ENCODE data around the gene KBTBD7.

Gene KBTBD7

DNA sequence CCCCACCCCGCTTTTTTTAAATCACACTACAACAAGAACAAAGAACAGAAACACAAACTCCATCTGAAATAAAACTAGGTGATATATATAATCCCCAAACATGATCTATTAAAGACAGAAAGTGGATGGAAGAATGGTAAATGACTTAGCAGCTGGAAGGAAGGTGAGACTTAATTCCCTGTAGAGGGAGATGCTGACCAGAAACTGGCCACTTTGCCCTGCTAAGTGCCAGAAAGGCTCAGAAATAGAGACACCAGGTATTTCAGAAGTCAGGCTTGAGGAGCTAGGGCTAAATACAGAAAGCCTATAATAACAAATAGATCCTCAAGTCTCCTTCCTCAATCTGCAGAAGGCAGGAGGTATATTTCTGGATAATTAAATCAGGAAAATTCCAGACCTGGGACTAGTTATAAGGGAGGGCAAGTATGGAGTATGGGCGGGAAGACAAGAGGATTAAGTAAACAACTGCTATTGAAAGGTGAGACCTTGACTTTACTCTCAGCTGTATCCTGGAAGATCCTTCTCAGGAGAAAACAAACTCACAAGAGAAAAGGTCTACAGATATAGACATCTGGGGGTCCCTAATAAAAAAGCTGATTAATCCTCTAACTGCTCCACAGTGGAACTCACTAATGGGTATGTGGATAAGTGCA is 36.8 kb upstream of the KBTBD7 start:
- no peak for DNase-seq (ENCODE audit: low read depth)
- TF ChIP-seq, protein P1, sequence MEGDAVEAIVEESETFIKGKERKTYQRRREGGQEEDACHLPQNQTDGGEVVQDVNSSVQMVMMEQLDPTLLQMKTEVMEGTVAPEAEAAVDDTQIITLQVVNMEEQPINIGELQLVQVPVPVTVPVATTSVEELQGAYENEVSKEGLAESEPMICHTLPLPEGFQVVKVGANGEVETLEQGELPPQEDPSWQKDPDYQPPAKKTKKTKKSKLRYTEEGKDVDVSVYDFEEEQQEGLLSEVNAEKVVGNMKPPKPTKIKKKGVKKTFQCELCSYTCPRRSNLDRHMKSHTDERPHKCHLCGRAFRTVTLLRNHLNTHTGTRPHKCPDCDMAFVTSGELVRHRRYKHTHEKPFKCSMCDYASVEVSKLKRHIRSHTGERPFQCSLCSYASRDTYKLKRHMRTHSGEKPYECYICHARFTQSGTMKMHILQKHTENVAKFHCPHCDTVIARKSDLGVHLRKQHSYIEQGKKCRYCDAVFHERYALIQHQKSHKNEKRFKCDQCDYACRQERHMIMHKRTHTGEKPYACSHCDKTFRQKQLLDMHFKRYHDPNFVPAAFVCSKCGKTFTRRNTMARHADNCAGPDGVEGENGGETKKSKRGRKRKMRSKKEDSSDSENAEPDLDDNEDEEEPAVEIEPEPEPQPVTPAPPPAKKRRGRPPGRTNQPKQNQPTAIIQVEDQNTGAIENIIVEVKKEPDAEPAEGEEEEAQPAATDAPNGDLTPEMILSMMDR (IDR thresholded peaks at IDR 0.05; ENCODE audit: low read length, missing control alignments): no peak
- no peak overlapping the region for H3K4me3 ChIP-seq (replicated peaks; ENCODE audit: low read depth, low read length)

DNA sequence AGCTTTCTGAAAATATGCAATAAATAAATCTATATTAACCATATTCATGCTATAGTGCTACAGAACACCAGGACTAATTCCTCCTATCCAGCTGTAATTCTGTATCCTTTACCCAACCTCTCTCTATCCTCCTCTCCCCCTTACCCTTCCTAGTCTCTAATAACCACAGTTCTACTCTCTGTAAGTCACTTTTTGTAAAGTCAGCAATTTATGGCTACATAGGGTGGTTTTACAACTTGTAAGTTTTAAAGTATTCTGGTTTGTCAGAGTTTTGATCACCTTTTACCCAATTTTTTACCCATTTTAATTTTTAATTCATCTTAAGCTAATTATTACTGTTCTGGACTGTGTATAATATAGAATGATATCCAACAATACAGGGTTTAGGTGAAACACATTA is 35.0 kb upstream of the KBTBD7 start:
- no peak overlapping the region for H3K4me3 ChIP-seq (replicated peaks; ENCODE audit: low read depth, low read length)
- DNase-seq (ENCODE audit: low read depth): no peak
- TF ChIP-seq, protein P1 (IDR thresholded peaks at IDR 0.05; ENCODE audit: low read length, missing control alignments): no peak

DNA sequence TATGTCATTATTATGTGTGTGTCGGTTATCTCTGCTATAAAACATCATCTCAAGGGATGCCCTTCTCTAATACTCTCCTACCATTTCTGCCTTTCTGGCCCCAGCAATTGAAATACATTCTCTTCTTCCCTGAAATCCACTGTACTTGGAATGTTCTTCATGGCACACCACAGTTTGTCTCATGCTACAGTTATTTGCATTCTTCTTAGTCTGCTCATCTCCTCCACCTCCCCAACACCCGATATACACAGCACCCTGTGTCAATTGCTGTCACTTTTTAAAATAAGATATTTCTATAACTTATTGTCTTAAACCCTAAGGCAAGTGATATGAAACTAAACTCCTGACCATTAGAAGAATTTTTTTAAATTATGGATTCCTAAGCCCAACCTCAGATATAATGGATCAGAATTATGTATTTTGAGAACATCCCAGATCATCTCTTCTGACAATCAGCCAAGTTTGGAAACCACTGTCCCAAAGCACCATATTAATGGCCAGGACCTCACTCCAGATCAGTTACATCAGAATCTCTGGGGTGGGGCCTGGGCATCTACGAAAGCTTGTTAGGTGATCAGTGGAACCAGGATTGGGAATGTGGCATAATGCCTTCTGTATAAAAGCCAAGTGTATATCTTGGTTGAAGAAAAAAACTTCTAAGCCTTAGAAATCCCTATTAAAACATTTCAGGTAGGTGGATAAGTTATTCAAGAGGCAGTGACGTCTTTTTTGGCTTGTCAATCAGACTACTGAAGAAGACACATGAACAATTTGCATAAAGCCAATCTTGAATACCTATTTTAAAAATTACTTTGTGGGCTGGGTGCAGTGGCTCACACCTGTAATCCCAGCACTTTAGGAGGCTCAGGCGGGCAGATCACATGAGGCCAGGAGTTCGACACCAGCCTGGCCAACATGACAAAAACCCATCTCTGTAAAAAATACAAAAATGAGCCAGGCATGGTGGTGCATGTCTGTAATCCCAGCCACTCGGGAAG is 30.0 kb upstream of the KBTBD7 start:
- H3K4me3 ChIP-seq (replicated peaks; ENCODE audit: low read depth, low read length): no peak overlapping the region
- TF ChIP-seq, protein P1 (IDR thresholded peaks at IDR 0.05; ENCODE audit: low read length, missing control alignments): no peak
- peak; percentile 59 for DNase-seq (ENCODE audit: low read depth)

DNA sequence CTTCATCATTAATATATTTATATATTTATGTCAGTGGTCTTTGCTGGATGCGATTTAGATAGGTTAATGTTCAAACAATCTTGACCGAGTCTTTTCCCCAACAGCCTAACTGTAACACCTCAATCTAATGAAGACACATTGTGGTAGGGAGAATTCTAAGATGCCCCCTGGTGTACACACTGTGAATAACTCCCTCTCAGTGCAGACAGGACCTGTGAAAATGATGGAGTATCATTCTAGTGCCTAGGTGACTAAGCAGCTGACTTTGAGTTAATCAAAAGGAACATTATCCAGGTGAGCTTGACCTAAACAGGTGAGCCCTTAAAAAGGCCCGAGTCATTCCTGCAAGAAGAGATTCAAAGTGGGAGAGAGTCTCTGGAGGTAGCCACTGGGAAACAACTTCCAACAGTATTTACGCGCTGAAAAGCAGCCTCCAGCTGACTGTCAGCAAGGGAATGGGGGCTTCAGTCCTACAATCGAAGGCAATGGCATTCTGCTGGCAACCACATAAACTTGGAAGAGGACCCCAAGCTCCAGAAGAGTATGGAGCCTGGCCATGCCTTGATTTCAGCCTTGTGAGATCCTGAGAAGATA is 28.0 kb upstream of the KBTBD7 start:
- H3K4me3 ChIP-seq (replicated peaks; ENCODE audit: low read depth, low read length): no peak overlapping the region
- DNase-seq (ENCODE audit: low read depth): peak; percentile 68
- TF ChIP-seq, protein P1 (IDR thresholded peaks at IDR 0.05; ENCODE audit: low read length, missing control alignments): peak; percentile 84

DNA sequence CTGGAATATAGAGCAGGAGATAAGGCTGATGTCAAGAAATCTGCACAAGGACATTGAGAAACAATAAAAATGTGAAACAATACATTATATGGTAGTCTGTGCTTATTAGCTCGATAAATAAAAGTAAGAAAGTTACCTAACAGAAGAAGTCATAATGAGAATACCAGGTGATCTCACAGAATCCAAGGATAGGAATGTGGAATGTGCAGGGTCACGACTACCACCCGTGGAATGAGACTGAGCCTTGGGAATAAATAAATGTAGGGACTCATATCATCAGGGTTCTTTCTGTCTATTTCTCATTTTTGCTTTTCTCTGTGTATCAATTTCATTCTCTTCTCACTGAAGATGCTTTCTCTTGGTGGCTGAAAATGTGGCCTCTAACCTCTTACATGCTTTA is 26.0 kb upstream of the KBTBD7 start:
- DNase-seq (ENCODE audit: low read depth): no peak
- H3K4me3 ChIP-seq (replicated peaks; ENCODE audit: low read depth, low read length): no peak overlapping the region
- TF ChIP-seq, protein P1 (IDR thresholded peaks at IDR 0.05; ENCODE audit: low read length, missing control alignments): no peak

DNA sequence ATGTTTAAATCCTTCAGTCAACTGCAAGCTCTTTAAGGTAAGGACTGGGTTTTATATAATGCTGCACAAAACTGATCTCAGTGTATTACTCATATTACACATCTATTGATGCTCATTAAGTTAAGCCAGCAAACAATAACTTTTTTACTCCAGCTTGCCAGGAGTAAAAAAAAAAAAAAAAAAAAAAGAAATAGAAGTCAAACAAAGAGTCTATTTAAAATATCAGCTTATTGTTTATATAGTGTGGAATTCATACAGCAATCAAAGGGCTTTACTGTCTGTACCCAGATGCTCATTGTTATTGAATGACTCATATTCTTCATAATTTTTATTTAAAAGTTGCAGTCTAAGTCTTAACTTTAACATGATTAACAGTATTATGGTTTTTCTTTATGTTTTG is 21.8 kb upstream of the KBTBD7 start:
- DNase-seq (ENCODE audit: low read depth): peak; percentile 46
- H3K4me3 ChIP-seq (replicated peaks; ENCODE audit: low read depth, low read length): no peak overlapping the region
- TF ChIP-seq, protein P1 (IDR thresholded peaks at IDR 0.05; ENCODE audit: low read length, missing control alignments): no peak

Data from fibroblast of pulmonary artery (primary cell).